CD4-positive, alpha-beta T cell treated with Interleukin-15 for 1 hour (primary cell): ENCODE data around the gene OR5AS1.
"Not testable (repeated sequence)": the region's sequence is repeated elsewhere in the genome, so short reads cannot be mapped to it uniquely, and the experiment has no call there.

Experiments used
- DNase-seq: peaks from one replicate; pipeline ENCODE4 v3.0.0-alpha.2; 2020

Gene OR5AS1

GRCh38 chr11:56027354-56027753, at the start of gene OR5AS1:
Gene OR5AS1 (plus strand): TSS chr11:56027654. CDS start chr11:56030419, 2,765 bp downstream.
- no peak for DNase-seq

- DNase-seq: no peak
Measured at GRCh38 chr11:55994525-55994924, 32.9 kb upstream of the OR5AS1 start, which contains the start of gene OR5F1. Gene OR5F1 (minus strand): TSS chr11:55994625. CDS start chr11:55994625, 0 bp downstream.

DNA sequence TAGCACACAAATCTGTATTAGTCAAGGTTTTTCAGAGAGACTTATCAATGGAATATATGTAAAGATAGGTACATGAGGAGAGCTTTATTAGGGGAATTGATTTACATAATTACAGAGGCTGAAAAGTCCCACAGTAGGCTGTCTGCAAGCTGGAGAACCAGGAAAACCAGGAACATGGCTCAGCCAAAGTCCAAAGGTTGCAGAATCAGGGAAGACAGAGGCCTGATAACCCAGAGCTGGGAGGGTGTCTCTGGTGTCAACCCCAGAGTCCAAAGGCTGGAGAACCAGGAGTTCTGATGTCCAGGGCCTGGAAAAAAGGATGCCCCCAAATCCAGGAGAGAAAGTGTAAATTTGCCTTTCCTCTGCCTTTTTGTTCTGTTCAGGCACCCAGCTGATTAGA, 16.7 kb upstream of the OR5AS1 start:
- no peak for DNase-seq

DNA sequence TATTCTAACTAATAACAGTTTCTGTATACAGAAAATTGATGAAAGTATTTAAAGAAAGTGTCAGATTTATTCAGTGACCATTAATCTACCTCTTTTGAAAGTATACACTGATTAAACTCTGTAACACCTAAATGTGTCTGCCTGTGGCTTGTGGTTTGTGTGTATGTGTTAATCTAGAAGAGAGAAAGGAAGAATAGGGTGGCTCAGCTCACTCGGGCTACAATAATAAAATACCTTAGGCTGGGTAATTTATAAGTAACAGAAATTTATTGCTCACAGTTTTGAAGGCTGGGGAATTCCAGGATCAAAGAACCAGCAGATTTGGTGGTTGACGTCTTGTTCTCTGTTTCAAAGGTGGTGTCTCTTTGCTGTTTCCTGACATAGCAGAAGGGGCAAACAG, 13.6 kb upstream of the OR5AS1 start:
- no peak for DNase-seq

DNA sequence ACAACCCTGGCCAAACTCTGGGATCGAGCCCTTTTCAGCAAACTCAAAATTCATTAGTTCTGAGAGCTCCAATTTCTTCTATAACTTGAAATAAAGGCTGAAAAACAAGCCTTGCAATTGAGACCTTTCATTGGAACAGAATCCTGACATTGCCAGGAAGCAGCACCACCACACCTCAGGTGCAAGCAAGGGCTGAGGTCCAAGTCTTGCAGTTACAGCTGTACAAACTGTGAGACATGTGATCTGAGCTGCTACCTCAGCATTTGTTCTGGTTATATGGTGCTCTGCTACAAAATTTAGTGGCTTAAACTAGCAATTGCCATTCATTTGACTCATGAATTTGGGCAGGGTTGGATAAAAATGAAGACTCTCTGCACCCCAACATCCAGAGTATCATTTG, 18.1 kb downstream of the OR5AS1 start:
- no peak for DNase-seq

GRCh38 chr11:56048480-56048879, 21.0 kb downstream of the OR5AS1 start:
- no peak for DNase-seq

- DNase-seq: no peak
Measured at GRCh38 chr11:56049487-56049886, 22.0 kb downstream of the OR5AS1 start.

DNA sequence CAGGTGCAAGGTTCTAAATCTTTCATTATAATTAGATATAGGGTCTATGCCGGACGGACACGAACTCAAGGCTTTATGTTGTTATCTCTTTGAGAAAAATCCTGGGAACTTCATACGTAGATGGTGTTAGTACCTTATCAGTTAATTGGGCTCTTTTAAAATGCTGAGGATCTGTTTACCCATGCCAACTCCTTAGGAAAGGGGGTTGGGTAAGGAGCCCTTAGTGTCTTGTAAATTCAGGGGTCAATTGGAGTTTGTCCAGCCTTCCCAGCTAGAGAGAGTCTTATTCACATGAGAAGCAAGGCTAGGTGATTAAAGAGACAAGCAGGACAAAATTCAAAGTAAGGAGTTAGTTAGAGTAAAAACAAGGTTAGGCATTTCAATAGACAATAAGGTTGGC, 28.9 kb downstream of the OR5AS1 start:
- DNase-seq: not testable (repeated sequence)

DNA sequence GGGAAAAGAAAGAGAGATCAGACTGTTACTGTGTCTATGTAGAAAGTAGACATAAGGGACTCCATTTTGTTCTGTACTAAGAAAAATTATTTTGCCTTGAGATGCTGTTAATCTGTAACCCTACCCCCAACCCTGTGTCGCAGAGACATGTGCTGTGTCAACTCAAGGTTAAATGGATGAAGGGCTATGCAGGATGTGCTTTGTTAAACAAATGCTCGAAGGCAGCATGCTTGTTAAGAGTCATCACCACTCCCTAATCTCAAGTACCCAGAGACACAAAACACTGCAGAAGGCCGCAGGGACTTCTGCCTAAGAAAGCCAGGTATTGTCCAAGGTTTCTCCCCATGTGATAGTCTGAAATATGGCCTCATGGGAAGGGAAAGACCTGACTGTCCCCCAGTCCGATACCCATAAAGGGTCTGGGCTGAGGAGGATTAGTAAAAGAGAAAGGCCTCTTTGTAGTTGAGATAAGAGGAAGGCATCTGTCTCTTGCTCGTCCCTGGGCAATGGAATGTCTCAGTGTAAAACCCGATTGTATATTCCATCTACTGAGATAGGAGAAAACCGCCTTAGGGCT, 30.3 kb downstream of the OR5AS1 start:
- not testable (repeated sequence) for DNase-seq

DNA sequence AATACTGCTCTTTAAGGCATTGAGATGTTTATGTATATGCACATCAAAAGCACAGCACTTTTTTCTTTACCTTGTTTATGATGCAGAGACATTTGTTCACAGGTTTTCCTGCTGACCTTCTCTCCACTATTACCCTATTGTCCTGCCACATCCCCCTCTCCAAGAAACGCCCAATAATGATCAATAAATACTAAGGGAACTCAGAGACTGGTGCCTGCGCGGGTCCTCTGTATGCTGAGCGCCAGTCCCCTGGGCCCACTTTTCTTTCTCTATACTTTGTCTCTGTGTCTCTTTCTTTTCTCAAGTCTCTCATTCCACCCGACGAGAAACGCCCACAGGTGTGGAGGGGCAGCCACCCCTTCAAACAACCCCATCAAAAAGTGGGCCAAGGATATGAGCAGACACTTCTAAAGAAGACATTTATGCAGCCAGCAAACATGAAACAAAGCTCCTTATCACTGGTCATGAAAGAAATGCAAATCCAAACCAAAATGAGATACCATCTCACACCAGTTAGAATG, 30.9 kb downstream of the OR5AS1 start:
- DNase-seq: not testable (repeated sequence)

DNA sequence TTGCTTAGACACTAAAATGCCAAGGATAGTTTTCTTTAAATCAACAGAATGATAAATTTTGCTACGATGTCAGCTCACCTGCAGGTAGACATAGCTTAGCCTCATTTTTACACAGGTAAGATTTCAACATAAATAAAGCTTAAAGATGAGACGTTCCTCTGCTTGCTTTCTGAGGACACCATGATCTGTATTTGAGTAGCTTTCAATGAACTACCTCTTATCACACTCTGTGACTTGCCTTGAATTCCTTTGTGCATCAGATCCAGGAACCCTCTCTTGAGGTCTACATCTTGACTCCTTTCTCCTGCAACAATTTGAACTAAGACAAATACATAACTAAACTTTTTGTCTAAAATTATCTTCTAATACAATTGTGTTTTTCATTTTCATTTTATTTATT, 39.5 kb downstream of the OR5AS1 start:
- DNase-seq: no peak
